Measurements from ENCODE around the gene COX7B2. TPM values are rescaled to one million over a fixed set of nuclear protein-coding genes. Genes with fewer than 3 reads are reported as not detected.

Gene COX7B2
- total and polyA plus RNA-seq, 2 of the 13 experiments (the other 11 are each of a cell fraction or from before 2014, with no cell fraction given), result not detected

GRCh38 chr4:46933686-46934085 is 24.6 kb upstream of the COX7B2 start (continued):
- TF ChIP-seq FOXA3 (CRISPR knock-in tag; IDR thresholded peaks at IDR 0.05), result no peak
- TF ChIP-seq NONO (IDR thresholded peaks at IDR 0.05), result no peak
- TF ChIP-seq NONO (CRISPR knock-in tag; conservative IDR thresholded peaks at IDR 0.05), result no peak
- no peak for TF ChIP-seq ZNF574 (CRISPR knock-in tag; IDR thresholded peaks at IDR 0.05)
- TF ChIP-seq E2F2 (CRISPR knock-in tag; IDR thresholded peaks at IDR 0.05; ENCODE audit: borderline replicate concordance), result no peak

- FAIRE-seq (no peak), ATAC-seq (peak; percentile 86), DNase-seq (ENCODE audit: low spot score) (peak; percentile 3)
- Histone ChIP-seq H3K27me3 (ENCODE audit: control insufficient read depth in 1 of 2, insufficient read depth in 2 of 2, low read length in 2 of 2) (no peaks in the 10 kb centered on the region), H3K4me3 (replicated peaks in 1 of 3; ENCODE audit: insufficient read depth in 1 of 3, low read depth in 2 of 3, low read length in 3 of 3) (no peak overlapping the region), H3K27ac (ENCODE audit: extremely low read length, insufficient read depth, low read length) (no peak overlapping the region), H3K79me2 (ENCODE audit: insufficient read depth, low read length) (no peaks in the 10 kb centered on the region), H3K9ac (ENCODE audit: insufficient read depth, low read depth, low read length) (no peak overlapping the region), H3K4me1 (ENCODE audit: insufficient read depth, low read length) (0 out of 2 replicates have a peak, but pooled peaks cover 9% of the 10 kb centered on the region), H3K9me3 (ENCODE audit: low read length) (no peaks in the 10 kb centered on the region), H4K20me1 (ENCODE audit: insufficient read depth, low read length) (no peaks in the 10 kb centered on the region), H3K36me3 (replicated peaks in 1 of 2; ENCODE audit: control insufficient read depth in 1 of 2, insufficient read depth in 2 of 2, low read length in 2 of 2) (no peaks in the 10 kb centered on the region), H3K4me2 (ENCODE audit: low read depth, low read length) (no peak overlapping the region), H2AFZ (ENCODE audit: low read length) (no peak overlapping the region)
- CTCF ChIA-PET (ENCODE audit: low intra/inter-chr PET ratio, low total read pairs), result interaction anchor here (1.6 kb wide), 1 partner anchor 100 kb away, joined by 14 read pairs; the partner anchor contains the start of gene GABRB1
- POLR2A ChIA-PET, result no interaction called here
- 14% methylated on average over 3 of the region's 3 CpGs for WGBS (ENCODE audit: low lambda C conversion rate)
- in situ Hi-C loops (cut with HindIII; ENCODE audit: extremely low pct_ligation_motif_present, low pct_unique_long_range_greater_than_20kb), result loop anchor here (10.0 kb wide), 1 partner anchor 103 kb away; the partner anchor contains the start of gene GABRB1
- intact Hi-C loops (cut with micrococcal nuclease; ENCODE audit: unreplicated experiment), result loop anchor here (1.0 to 5.0 kb wide), 3 partner anchors 100 to 450 kb away; no protein-coding TSS in a partner anchor
- BruUV-seq (replicated peaks), result no TSS peak
- no peak for TF ChIP-seq ZNF562 (CRISPR knock-in tag; IDR thresholded peaks at IDR 0.05; ENCODE audit: borderline replicate concordance)
- TF ChIP-seq RARA (CRISPR knock-in tag; IDR thresholded peaks at IDR 0.05), result no peak
- TF ChIP-seq RARG (CRISPR knock-in tag; IDR thresholded peaks at IDR 0.05; ENCODE audit: low read depth), result no peak
- no peak for TF ChIP-seq SOX6 (IDR thresholded peaks at IDR 0.05)
- TF ChIP-seq SOX6 (CRISPR knock-in tag; IDR thresholded peaks at IDR 0.05), result no peak
- TF ChIP-seq ZBTB7A (CRISPR knock-in tag; IDR thresholded peaks at IDR 0.05), result no peak
- no peak for TF ChIP-seq NFRKB (IDR thresholded peaks at IDR 0.05)
- no peak for TF ChIP-seq ZNF83 (CRISPR knock-in tag; IDR thresholded peaks at IDR 0.05; ENCODE audit: borderline replicate concordance)
- TF ChIP-seq CTCF (CRISPR knock-in tag; IDR thresholded peaks at IDR 0.05), result peak; percentile 58
- no peak for TF ChIP-seq ZNF101 (CRISPR knock-in tag; IDR thresholded peaks at IDR 0.05; ENCODE audit: borderline replicate concordance, low read depth)
- no peak for TF ChIP-seq THAP11 (CRISPR knock-in tag; IDR thresholded peaks at IDR 0.05)
- peak; percentile 57 for TF ChIP-seq STAG1 (CRISPR knock-in tag; IDR thresholded peaks at IDR 0.05)
These were observed 22.9 kb upstream of the COX7B2 start for GRCh38 chr4:46931981-46932380.

Measured in HepG2 (cell line).